Erythroblast (primary cell): Measurements from ENCODE around the gene FAM20C.

Experiments used
- GATA1 ChIP-seq: IDR thresholded peaks from 2 replicates; pipeline ENCODE4 v1.6.1; 2011; ENCODE audit warnings: low read depth, mild to moderate bottlenecking, control low read depth, low read length, moderate library complexity
- POLR2A ChIP-seq: IDR thresholded peaks from 2 replicates; pipeline ENCODE4 v1.6.1; 2011; ENCODE audit warnings: mild to moderate bottlenecking, low read length

- TF ChIP-seq POLR2A (no peak), GATA1 (no peak)
Measured at GRCh38 chr7:200290-200689, 7.9 kb downstream of the FAM20C start.
